Measurements from ENCODE around the gene MRC2.

GRCh38 chr17:62641951-62642350 is 14.5 kb downstream of the MRC2 start:
- no peak for TF ChIP-seq EP300 (IDR thresholded peaks at IDR 0.05; ENCODE audit: borderline replicate concordance)
- TF ChIP-seq YY1 (IDR thresholded peaks at IDR 0.05; ENCODE audit: low read depth) = no peak
- TF ChIP-seq TEAD4 (IDR thresholded peaks at IDR 0.05) = no peak
- no peak for TF ChIP-seq TAF1 (IDR thresholded peaks at IDR 0.05; ENCODE audit: low read depth)
- TF ChIP-seq RAD21 (IDR thresholded peaks at IDR 0.05; ENCODE audit: low read depth) = no peak
- no peak for TF ChIP-seq TCF12 (IDR thresholded peaks at IDR 0.05; ENCODE audit: low read depth)
- no peak for TF ChIP-seq CEBPB (IDR thresholded peaks at IDR 0.05)
- TF ChIP-seq MAX (IDR thresholded peaks at IDR 0.05) = no peak
- no peak for TF ChIP-seq REST (IDR thresholded peaks at IDR 0.05; ENCODE audit: low read depth)
